LNCaP clone FGC (cell line): ENCODE measurements around the gene SMOC1.

Experiments
- DNase-seq: peaks from one replicate; pipeline ENCODE4 v3.0.0-alpha.2; 2011; ENCODE audit warnings: low read depth
- H3K4me3 ChIP-seq: 2 replicates; pipeline ENCODE4 v1.5.1; 2011; ENCODE audit warnings: mild to moderate bottlenecking, low read depth, low read length, control low read depth
- TF ChIP-seq, protein P1 (sequence below): IDR thresholded peaks from 2 replicates; pipeline ENCODE4 v1.5.1; 2012; ENCODE audit warnings: mild to moderate bottlenecking; ENCODE audit not compliant: control insufficient read depth, insufficient read depth; ENCODE audit errors: extremely low read depth

SMOC1 gene

DNA sequence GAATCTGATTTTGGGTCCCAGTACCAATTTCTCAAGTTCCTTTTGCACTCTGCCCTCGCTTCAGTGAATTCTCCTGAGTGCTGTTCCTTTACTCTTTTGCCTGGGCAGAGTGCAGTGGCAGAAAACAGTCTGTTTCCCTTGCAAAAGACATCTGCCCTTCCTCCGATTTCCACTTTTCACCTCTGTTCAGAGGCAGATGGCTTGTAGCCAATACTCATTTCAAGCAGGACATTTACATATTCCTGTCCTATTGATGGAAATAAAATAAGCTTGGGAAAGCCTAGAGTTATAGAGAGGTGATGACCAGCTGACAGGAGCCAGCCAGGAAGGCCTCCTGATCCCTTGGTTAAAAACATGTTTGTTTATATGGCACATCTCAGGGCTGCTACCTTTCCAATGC, 198.5 kb downstream of the SMOC1 start:
- H3K4me3 ChIP-seq: no peak overlapping the region
- TF ChIP-seq, protein P1, sequence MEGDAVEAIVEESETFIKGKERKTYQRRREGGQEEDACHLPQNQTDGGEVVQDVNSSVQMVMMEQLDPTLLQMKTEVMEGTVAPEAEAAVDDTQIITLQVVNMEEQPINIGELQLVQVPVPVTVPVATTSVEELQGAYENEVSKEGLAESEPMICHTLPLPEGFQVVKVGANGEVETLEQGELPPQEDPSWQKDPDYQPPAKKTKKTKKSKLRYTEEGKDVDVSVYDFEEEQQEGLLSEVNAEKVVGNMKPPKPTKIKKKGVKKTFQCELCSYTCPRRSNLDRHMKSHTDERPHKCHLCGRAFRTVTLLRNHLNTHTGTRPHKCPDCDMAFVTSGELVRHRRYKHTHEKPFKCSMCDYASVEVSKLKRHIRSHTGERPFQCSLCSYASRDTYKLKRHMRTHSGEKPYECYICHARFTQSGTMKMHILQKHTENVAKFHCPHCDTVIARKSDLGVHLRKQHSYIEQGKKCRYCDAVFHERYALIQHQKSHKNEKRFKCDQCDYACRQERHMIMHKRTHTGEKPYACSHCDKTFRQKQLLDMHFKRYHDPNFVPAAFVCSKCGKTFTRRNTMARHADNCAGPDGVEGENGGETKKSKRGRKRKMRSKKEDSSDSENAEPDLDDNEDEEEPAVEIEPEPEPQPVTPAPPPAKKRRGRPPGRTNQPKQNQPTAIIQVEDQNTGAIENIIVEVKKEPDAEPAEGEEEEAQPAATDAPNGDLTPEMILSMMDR: no peak
- no peak for DNase-seq

DNA sequence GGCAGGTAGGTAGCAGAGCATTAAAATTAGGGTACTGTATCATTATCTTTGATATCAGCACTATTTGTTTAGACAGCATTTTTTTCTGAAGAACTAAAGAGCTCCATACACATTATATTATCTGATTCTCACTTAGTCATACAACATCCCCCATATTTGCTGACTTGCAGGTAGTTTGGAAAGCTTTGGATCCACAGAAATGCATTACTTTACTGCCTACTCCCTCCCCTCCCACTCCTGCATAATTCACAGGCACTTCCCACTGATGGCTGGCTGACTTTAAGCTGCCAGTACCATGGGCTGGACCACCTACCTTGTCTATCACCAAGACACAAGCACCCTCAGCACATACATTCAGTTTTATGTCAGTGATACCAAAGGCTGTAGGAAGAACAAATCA, 199.1 kb downstream of the SMOC1 start:
- TF ChIP-seq, protein P1: no peak
- DNase-seq: no peak
- H3K4me3 ChIP-seq: no peak overlapping the region

DNA sequence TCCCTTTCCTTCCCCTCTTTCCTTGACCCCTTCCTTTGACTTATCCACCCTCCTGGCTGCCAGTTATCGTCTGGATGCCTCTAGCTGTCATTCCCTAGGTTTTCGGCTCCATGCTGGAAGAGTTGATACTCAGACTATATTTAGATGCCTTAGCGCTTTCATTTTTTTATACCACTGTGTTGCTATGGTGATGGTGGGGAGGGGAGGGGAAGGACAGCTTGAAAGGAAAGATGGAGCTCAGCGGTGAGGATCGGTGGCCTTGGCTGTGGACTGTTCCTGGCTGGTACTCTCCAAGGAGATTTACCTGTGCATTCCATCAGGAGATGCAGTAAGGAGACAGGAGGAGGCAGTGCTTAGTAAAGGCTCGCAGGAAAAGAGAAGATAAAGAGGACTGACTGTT, 200.9 kb downstream of the SMOC1 start:
- TF ChIP-seq, protein P1: no peak
- no peak for DNase-seq
- no peak overlapping the region for H3K4me3 ChIP-seq
